ENCODE results near the gene SLC29A3.

GRCh38 chr10:71281646-71282322 is 37.3 kb upstream of the SLC29A3 start:
- no peak for TF ChIP-seq CTCF (IDR thresholded peaks at IDR 0.05)
- no peak for TF ChIP-seq POLR2A (IDR thresholded peaks at IDR 0.05)
- no peak for TF ChIP-seq POLR2AphosphoS5 (IDR thresholded peaks at IDR 0.05)
